Anterior cingulate cortex (tissue), 58 donors: Measurements from ENCODE around the gene MEFV.
"Not testable (repeated sequence)": the region's sequence is repeated elsewhere in the genome, so short reads cannot be mapped to it uniquely, and the experiment has no call there.

Experiments
- DNase-seq, 58 donors: peaks; one replicate each; lab custom pipeline; 2025; lab: John Stamatoyannopoulos, UW

MEFV gene

GRCh38 chr16:3270718-3271117, 14.3 kb upstream of the MEFV start:
- DNase-seq: not testable (repeated sequence)

- DNase-seq: no peak
Measured at GRCh38 chr16:3268294-3268693, 11.9 kb upstream of the MEFV start.

- DNase-seq: peak in 4 of 58 donors; percentile 1 to 6 (median 5)
Measured at GRCh38 chr16:3266873-3267537, 10.6 kb upstream of the MEFV start.

GRCh38 chr16:3264137-3265036, 8.0 kb upstream of the MEFV start:
- peak; percentile 85 to 99 (median 98) for DNase-seq

DNA sequence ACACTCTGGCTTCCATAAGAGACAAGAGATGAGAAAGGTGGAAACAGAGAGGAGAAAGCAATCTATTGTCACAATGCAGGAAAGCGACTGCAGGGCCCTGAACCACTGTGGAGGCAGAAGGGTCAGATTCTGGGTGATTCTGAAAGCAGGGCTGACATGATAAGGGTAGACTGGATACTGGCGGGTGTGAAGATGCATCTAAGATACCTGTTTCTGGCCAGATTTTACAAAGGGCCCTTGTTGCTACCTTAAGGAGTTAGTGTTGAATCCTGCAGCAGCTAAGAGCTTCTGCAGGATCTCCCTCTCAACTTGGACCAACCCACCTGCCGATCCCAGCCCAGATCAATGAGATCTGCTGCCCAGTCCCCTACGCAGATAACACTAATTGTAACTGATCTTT, 6.1 kb upstream of the MEFV start:
- DNase-seq: no peak

DNA sequence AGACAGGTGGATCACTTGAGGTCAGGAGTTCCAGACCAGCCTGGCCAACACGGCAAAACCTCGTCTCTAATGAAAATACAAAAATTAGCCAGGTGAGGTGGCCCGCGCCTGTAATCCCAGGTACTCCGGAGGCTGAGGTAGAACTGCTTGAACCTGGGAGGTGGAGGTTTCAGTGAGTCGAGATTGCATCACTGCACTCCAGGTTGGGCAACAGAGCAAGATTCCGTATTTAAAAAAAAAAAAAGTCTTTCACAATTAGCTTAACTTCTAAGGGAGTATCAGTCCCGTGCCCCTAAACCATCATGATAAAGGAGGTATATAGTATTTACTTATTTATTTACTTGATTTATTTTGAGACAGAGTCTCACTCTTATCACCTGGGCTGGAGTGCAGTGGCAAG, 3.4 kb upstream of the MEFV start:
- no peak for DNase-seq

- DNase-seq: peak in 4 of 58 donors; percentile 15 to 23 (median 16)
Measured at GRCh38 chr16:3256866-3257465, 533 bp upstream of the MEFV start.

GRCh38 chr16:3254309-3254708, 2.1 kb downstream of the MEFV start:
- no peak for DNase-seq

GRCh38 chr16:3252967-3253366, 3.5 kb downstream of the MEFV start:
- no peak for DNase-seq

DNA sequence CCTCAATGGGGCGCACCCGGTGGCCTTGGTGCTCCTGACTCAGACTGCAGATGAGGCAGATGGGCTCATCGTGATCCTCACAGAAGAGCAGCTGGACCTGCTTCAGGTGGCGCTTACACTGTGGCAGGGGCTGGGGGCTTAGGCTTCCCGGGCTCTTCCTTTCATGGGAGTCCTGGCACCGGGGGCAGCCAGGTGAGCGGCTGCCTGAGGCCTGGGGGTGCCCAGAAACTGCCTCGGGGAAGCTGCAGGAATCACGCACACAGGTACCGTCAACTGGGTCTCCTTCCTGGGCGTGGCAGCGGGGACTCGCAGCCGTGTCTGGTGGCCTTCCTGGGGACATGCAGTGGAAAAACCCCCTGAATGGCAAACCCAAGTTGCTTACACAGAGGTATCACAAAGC, 7.0 kb downstream of the MEFV start:
- DNase-seq: no peak

DNA sequence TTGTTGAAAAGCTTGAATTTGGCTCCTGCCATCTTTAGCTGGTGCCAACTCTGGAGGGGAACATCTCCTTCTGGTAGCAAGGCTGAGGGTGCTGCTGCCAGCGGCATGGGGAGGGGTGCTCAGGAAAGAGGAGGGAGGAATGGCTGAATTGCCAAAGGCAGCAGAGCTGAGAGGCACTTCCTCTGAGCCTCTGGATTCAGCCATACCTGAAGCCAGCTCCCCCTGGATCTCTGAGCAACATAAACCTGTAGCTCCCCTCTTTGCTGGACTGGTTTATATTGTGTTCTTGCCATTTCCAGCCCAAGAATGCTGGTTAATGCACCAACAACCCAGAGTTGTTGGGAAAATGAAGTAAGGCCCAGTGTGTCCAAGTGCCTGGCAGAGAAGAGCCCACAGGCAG, 7.4 kb downstream of the MEFV start:
- DNase-seq: no peak

DNA sequence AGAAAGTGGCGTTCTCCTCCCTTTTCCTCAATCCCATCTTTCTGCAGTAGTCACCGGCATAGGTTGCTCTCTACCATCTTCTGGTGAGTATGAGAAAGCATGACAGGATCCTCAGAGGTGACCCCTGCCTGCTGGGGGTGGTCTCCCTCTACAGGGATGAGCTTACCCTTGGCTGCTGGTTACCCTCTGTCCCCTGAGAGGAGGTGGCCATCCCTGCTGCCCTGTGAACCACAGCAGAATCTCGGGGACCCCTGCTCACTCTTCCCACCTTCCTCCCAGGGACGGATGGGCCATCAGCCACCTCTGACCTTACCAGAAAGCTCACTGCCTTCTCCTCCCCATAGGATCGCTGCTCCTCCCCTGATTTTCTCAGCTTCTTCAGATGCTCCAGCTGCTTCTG, 7.8 kb downstream of the MEFV start:
- DNase-seq: no peak

DNA sequence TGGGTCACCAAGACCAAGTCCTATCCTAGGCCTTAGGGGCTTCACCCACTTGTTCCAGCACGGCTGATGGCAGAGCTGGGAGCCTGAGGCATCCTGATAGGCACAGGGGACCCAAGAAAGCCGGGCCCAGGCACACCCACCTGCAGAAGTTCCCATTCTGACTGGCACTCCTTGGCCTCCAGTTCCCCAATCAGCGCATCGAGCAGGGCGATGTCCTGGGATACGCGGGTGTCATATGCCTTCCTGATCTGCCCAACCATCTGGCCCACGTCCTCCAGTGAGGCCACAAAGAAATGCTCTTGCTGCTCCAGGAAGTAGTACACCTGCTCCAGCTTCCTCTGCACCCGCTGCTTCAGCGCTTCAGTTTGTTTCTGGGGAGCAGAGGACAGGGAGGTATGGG, 9.6 kb downstream of the MEFV start:
- DNase-seq: no peak

GRCh38 chr16:3246002-3246401, 10.4 kb downstream of the MEFV start:
- no peak for DNase-seq

DNA sequence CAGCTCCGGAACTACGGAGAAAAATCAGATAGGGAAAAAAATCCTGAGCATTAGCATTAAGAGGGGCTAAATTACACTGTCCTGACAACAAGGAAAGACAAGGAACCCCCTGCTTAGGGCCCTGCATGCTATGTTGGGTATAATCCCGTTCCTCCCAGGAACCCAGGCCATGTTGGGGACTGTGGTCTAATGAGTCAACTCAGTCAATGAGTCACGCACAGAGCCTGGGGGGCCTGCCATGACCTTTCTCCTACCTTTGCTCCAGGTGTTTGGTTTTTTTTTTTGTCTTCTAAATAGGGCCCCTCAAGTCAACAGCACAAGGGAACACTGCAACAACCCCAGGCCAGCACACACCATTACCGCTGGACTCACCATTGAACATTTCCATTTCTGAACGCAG, 12.6 kb downstream of the MEFV start:
- no peak for DNase-seq

DNA sequence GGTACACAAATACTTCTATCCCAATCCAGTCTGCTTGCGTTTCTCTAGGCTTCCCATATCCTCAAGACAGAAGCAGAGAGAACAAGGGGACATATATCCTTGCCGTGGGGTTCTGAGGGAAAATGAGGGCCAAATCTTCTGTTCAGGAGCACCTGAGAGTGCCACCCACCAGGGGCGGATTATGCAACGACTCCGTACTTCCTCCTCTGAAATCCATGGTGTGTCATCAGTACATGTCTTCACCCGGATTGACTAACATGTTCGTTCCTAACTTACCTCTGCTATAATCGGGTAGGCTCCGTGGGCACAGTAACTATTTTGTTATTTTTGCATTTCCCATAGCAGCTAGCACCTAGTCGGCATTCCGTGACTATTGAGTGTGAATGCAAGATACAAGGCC, 13.7 kb downstream of the MEFV start:
- DNase-seq: no peak

GRCh38 chr16:3241761-3242160, 14.7 kb downstream of the MEFV start:
- DNase-seq: no peak

DNA sequence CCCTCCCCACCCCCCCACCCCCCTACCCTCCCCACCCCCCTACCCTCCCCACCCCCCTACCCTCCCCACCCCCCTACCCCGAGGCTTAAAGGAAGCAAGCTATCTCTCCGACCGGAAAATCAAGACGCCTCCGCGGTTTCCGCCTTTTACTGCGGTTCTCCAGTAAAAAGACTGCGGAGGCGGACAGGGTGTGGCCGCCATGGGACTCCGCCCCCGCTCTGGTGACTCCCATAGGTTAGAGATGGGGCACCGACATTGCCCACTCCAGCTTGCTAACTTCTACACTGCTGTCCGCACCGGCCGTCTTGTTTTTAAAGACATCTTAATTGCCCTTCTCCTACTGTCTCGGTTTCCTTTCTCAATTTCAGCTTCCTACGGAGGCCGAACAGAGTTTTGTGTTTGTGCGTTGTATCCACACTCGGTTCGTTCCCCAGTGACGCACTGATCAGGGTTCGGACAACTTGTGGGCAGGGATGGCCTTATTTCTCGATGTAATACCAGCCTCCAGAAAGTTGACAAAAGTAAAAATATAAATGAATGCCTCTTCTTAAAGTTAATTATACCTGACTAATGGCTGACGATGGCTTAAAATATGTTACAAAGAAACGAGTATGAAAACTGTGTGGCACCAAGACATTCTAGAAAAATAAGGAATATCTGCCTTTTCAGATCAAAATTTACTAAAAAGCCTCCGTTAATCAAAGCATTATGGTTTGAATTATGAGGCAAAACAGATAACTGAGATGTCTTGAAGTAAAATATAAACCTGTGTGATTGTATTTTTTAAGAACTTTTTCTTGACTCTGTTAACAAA, 20.4 kb downstream of the MEFV start:
- DNase-seq: no peak

GRCh38 chr16:3234857-3235561, 21.4 kb downstream of the MEFV start, which contains the start of gene ZNF200:
Gene ZNF200, minus strand, starts transcription at chr16:3235158. Its CDS starts 1,403 bp downstream, at chr16:3233755.
- DNase-seq: peak; percentile 44 to 99 (median 92)

GRCh38 chr16:3234543-3234856, 21.9 kb downstream of the MEFV start:
- no peak for DNase-seq
